ENCODE data around the gene IL1R1.

Gene IL1R1

DNA sequence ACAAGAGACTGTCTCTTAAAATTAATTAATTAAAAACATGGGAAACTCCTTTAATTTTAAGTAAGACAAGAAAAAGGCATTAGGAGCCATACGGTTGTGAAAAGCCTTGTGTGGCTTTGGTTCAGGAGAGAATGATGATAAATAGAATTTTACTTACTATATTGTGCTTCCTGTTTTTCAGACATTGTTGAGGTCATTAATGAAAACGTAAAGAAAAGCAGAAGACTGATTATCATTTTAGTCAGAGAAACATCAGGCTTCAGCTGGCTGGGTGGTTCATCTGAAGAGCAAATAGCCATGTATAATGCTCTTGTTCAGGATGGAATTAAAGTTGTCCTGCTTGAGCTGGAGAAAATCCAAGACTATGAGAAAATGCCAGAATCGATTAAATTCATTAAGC is 33.6 kb downstream of the IL1R1 start:
- DNase-seq (ENCODE audit: low read depth): no peak

DNA sequence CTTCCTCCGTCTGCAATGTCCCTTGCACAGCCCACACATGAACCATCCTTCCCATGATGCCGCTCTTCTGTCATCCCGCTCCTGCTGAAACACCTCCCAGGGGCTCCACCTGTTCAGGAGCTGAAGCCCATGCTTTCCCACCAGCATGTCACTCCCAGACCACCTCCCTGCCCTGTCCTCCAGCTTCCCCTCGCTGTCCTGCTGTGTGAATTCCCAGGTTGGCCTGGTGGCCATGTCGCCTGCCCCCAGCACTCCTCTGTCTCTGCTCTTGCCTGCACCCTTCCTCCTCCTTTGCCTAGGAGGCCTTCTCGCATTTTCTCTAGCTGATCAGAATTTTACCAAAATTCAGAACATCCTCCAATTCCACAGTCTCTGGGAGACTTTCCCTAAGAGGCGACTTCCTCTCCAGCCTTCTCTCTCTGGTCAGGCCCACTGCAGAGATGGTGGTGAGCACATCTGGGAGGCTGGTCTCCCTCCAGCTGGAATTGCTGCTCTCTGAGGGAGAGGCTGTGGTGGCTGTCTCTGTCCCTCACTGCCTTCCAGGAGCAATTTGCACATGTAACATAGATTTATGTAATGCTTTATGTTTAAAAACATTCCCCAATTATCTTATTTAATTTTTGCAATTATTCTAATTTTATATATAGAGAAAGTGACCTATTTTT is 35.4 kb downstream of the IL1R1 start:
- DNase-seq (ENCODE audit: low read depth): no peak

DNA sequence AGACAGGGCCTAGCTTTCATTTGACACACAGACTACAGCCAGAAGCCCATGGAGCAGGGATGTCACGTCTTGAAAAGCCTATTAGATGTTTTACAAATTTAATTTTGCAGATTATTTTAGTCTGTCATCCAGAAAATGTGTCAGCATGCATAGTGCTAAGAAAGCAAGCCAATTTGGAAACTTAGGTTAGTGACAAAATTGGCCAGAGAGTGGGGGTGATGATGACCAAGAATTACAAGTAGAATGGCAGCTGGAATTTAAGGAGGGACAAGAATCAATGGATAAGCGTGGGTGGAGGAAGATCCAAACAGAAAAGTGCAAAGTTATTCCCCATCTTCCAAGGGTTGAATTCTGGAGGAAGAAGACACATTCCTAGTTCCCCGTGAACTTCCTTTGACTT is 36.5 kb downstream of the IL1R1 start:
- no peak for DNase-seq (ENCODE audit: low read depth)

DNA sequence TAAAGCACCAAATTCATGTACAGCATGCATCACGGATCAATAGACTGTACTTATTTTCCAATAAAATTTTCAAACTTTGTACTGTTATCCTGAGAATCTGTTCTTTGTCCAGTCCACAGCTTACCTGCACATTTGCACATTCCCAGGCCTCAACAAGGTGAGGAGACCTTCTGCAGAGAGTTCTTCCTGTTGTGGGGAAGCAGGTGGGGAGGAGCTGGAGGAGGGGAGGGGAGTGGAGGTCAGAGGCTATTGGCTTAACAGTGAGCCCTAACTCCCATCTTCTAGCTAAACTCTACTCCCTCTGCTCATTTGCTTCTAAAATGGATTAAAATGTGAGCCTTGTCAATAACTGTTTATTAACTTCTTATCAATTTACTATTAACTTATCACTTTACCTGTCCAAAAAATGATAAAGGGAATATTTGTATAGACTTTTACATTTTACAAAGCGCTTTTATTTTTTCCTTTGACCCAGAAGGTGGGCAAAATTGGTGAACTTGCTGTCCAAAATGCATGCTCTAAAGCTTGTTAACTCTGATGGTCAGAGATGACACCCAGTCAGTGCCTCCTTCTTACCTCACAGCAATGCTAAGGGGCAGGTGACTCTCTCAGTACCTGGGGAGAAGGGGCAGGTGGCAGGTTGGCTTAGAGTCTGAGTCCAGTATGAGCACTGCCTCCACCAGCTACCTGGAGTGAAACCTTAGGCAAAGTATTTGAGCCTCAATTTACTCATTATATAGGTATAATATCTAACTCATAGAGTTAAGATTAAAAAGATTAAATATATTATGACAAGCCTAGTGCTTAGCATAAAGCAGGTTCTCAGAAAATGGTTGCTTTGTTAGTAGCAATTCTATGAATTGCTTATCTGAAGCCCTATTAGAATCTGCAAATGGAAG is 37.5 kb downstream of the IL1R1 start:
- no peak for DNase-seq (ENCODE audit: low read depth)

DNA sequence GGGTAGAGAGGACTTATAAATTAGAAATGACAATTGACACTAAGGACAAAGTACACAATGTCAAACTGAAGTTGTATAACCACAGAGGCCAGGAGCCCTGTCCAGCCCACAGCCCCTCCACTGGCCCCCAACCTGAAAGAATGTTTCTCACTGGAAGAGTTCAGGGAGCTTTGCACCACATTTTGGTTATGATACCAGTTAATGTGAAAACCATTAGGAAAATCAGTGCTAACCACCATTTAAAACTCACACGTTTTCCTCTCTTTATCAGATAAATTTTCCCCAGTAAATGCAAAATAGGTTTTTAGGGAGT is 38.1 kb downstream of the IL1R1 start:
- no peak for DNase-seq (ENCODE audit: low read depth)

DNA sequence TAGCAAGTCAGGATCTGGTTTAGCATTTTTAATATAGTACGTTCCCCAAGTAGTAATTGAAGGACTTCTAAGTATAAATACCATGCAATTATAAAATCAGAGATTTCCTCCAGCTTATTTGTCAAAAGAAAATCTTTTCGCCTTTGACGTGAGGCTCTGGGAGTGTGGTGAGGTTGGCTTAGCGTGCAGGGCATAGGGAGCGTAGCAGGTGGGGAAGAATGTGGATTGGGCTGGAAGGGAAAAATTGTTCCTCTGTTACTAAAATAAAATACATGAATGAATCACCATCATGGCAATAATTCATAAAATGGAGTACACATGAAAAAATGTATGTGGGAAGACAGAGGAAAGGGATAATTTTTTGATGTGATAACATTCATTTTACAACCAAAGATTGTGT is 38.8 kb downstream of the IL1R1 start:
- no peak for DNase-seq (ENCODE audit: low read depth)

DNA sequence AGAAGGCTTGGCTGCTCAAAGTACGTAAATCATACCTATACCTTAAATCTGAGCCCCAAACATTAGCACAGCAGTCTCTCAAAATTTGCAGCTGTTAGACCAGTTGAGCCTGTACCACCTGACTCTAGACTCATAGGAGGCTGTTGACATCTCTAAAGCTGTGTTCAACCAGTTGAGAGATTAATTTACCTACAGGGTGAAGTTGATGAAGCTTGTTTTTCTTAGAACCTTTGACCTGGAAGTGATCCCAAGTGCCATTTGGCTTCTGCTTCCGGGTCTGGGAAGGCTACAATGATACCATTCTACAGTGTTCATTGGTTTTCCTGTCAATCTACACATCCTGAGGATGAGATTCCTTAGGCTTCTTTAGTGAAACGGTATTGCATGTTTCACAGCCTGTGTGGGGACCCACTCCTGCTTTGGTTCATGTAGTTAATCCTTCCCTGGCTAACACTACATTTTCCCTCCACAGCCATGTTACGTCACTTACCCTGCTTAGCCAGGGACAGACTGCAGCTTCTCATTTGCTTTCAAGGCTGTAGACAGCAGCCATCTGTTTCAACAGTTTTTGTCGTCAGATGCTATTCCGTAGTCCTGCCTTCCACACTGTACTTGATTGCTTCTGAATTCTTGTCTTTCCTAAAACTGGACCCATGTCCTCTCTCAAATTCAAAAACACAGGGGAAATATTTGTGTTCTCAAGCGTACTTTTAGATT is 39.5 kb downstream of the IL1R1 start:
- DNase-seq (ENCODE audit: low read depth): no peak

DNA sequence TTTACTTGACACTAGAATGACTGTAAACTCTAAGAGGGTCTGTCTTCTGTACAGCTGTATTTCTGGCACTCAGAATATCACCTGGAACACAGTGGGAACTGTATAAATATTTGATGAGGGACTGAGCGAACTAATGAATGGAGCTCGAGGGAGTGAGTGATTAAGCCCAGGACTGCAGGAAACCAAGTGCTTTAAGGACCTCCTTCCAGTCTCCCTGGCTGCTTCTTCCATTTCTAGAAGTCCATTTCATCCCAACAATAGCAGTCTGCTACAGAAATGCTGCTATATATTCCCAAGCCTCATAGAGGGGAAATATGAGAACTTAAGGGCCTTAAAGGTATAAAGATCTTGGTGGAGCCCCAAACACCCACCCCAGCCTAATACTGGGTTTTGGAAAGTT is 41.5 kb downstream of the IL1R1 start:
- DNase-seq (ENCODE audit: low read depth): no peak

DNA sequence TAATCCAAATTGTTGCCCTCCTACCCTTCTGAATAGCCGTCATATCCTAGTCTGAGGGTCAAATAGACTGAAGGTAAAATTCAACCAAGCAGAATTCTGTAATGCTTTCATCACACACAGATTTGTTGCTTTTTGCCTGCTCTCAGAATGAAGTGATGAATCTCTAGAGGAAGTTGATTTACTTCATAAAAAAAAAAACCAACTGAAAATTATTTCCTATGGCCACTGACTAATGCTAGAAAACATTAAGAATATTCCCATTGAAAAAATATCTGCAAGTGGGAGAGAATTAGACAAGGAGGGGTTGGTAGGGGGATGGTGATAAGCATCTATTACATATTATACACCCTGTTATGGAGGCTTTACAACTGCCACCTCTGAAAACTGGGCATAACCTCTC is 42.0 kb downstream of the IL1R1 start:
- no peak for DNase-seq (ENCODE audit: low read depth)

DNA sequence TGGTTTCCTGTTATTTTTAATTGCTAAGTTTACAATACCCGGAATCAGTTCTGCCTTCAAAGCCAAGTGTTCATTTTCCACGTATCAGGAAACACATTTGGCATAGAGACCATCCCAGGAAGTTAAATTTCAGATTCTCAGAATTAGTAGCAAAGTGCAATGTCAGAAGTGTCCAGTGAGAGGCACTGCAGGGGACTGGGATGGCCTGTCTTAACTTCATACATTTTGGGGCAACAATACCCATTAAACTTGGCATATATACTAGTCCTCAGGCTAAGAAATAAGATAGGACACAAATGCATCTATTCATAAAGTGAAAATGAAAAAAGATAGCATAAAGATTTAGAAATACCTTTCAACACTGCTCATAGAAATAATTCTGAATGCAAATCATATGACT is 42.8 kb downstream of the IL1R1 start:
- no peak for DNase-seq (ENCODE audit: low read depth)

DNA sequence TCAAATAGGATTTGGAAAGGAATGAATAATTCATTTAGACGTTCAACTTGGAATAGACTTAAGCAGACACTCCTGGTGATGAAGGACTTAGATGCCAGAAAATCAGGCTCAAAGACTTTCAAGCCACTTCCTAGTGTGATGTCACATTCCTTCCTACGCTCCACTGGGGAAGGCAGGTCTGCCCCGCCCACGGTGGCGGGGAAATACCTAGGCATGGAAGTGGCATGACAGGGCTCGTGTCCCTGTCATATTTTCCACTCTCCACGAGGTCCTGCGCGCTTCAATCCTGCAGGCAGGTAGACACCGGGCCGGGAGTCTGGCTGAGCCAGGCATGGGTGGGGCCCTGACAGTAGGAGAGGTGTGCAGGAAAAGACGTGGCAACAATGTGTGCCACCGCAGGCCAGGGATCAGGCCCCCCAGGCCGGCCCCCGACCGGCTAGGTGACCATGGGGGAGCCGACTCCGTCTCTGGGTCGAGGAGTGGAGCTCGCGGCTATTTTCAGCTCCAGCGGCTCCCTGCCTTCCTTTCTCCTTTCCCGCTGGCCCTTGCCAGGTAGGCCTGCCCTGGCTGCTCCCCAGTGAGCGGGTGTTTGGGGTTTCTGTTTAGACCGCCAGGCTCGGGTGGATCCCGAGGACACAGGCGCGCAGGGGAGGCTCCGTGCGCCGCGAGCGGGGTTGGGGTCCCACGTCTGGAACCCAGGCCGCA is 44.4 kb downstream of the IL1R1 start, which contains the start of gene IL1RL2:
Gene IL1RL2 (plus strand): TSS at position 233 of the 705 bp plus-strand sequence. CDS start 845 bp downstream, outside the sequence.
- no peak for DNase-seq (ENCODE audit: low read depth)

DNA sequence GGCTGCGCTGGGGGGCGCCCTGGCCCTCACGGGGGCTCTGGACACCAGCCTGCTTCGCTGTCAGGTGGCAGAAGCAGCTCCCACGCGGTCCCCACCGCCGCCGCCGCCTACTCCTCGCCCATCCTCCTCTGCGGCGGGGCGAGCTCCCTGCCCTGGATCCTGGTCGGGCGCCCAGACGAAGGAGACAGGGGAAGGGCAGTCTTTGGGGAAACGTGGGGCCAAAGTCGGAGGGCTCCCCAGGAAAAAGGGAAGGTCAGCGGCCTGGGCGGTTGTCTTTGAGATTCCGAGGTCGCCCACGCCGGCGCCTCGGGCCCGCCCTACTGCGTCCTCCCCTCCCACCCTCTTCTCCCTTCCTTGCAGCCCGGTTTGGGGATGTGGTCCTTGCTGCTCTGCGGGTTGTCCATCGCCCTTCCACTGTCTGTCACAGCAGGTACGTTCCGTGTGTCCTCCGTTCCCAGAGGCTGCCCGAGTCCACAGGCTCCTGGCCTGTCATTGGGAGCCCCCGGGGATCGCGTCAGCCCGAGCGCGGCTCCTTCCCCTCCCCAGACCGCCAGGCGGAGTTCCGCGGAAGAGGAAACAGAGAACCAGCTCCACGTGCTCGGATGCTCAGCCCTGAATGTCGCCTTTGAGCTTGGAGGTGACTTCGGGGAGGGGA is 45.1 kb downstream of the IL1R1 start:
- DNase-seq (ENCODE audit: low read depth): peak; percentile 13

DNA sequence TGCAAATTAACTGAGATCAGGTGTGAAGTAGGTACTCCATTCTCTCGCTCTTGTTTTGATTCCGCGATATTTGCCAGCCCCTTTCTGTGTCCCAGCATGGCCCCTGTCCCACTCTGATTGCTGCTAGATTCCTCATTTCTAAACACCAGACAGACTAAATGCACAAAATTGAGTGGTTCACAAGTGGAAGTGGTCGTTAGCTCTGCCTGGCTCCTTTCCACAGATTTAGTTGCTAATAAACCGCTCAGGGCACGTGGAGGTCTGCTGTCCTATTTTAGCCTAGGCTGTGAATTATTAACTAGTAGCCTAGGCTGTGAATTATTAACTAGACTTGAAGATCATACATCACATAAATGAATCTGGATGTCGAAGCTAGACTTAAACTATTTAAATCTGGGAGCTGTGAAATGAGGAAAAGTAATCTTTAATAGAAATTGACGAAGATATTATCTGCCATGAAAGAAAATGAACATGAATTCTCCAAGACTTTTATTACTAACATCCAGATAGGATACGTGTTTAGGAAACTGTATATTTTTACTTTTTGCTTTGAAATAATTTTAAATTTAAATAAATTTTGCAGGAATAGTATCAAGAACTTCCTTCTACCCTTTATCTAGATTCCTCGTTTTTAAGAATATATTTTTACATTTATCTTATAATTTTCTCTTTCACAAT is 48.0 kb downstream of the IL1R1 start:
- no peak for DNase-seq (ENCODE audit: low read depth)

DNA sequence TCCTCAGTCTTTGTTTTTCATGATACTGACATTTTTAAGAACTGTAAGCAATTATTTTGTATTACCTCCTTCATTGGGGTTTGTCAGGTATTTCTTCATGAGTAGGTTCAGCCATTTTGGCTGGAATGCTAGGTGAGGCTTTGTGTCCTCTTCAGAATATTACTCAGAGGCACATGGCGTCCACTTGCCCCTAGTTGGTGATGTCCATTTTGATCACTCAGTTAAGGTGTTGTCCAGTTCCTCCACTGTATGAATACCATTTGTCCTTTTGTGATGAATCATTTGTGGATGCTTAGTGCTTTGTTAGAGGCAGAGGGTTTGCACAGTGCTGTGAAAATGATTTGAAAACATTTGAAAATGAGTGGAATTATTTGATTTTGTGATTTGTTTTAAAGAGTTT is 49.0 kb downstream of the IL1R1 start:
- no peak for DNase-seq (ENCODE audit: low read depth)

DNA sequence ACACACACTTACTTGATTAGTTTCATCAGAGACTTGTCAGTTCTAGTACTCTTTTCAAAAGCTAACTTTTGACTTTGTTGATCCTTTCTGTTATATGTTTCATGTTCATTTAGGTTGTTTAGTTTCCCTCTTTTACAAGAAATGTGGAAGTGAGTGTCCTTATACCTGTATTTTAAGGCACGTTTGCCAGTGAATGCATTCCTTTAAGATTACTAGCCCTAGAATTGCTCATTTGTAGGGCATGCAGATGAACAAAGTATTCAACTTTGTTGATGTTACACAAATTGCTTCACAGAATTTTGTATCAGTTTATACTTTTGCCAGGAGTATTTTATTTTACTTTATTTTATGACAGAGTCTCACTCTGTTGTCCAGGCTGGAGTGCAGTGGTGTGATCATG is 50.5 kb downstream of the IL1R1 start:
- DNase-seq (ENCODE audit: low read depth): no peak

DNA sequence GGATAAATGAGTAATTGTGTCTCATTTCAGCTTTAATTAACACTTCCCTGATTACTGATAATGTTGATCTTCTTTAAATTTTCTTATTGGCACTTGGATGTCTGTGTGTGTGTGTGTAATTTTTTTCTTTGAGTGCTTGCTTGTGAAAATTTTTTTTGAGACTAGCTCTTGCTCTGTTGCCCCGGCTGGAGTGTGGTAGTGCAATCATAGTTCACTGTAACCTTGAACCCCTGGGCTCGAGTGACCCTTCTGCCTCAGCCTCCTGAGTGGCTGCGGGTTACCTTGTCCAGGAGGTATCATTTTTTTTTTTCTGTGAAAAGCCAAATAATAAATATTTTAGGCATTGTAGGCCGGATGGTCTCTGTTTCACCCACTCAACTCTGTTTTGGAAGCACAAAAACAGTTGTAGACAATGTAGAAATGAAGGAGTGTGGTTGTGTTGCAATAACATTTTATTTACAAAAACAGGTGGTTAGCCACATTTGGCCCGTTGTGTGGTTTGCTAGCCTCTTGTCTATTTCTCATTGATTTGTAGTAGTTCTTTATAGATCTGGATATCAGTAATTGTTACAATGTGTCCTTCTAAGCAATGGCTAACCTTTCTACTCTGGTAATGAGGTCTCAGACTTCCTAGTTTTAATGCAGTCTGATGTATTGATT is 52.2 kb downstream of the IL1R1 start:
- DNase-seq (ENCODE audit: low read depth): no peak

DNA sequence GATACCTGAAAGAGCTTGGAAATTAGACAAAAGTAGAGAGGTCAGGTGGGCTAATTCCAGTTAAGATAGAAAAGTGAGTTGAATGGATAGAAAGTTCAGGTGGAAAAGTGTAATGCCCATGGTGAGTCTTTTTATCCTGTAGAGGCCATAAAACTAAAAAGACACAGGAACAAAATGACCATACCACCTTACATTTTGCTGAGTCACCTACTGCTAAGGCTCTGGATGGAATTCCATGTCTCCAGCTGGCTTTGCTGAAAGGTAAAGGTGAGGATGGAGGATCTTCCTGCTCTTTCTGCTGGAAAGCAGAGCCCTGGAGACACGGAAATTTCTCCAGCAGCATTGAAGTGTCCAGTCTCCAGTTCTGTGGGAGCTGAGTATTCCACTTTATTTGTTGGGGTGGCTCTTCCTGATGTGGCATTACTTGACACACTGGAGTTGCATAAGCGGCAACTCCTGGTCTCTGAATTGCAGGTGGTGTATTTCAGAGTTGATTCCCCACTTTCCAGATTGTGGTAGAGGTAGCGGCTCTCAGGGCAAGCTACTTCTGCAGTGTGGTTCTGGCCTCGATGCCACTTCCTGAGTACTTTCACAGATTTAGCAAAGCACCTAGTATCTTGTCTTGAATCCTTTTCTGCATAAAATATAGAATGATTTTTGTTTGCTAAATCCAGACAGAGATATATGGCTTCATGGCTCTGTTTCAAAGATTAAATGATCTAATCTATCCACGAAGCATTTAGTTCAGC is 55.0 kb downstream of the IL1R1 start:
- DNase-seq (ENCODE audit: low read depth): no peak

DNA sequence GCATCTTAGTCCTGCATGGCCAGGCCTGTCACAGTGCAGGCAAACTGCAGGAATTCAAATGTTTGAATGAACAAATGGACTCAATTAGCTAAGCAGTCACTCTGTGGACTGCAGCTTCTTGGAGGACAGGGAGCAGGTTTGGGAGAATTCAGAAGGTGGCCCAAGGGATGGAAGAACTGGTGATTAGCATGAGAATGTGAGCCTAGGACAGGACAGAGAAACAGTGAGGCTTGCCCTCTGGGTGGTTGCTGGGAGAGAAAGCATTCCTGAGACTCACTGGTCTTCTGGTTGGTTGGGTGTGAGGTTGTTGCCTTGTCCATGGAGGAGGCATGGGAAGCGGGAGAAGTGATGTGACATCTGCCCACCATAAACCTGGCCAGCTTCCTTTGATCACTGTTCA is 58.0 kb downstream of the IL1R1 start:
- DNase-seq (ENCODE audit: low read depth): no peak

DNA sequence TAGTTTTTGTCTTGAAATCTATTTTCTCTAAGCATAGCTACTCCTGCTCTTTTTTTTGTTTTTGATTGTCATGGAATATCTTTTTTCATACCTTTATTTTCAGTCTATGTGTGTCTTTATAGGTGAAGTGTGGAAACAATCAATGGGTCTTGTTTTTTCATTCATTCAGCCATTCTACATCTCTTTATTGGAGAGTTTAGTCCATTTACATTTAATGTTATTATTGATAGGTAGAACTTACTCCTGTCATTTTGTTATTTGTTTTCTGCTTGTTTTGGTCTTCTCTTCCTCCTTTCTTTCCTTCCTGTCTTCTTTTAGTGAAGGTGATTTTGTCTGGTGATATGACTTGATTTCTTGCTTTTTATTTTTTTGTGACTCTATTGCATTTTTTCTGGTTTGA is 62.1 kb downstream of the IL1R1 start:
- no peak for DNase-seq (ENCODE audit: low read depth)

All from stromal cell of bone marrow (primary cell).